PC-3 (cell line): Measurements from ENCODE around the gene GP9. TPM values are rescaled to one million over a fixed set of nuclear protein-coding genes. Genes with fewer than 3 reads are reported as not detected.

ENCODE experiments used
- ATAC-seq: fragments of 200-7000 bp; cut with Tn5 transposase; 2 replicates; pipeline ENCODE4 v1.9.1; 2020; ENCODE audit warnings: mild to moderate bottlenecking, moderate library complexity
- BruUV-seq: library from RNA; stranded (reverse); fragments of 400-500 nt; replicated peaks from 2 replicates; lab custom pipeline; 2021; lab: Mats Ljungman, UMichigan
- CTCF ChIA-PET: fragments of 300-600 bp; sonication (Branson Sonifier 250); formaldehyde crosslinking; loops from one replicate; lab custom pipeline; 2022; ENCODE audit warnings: antibody characterized with exemption; lab: Charles Lee
- POLR2A ChIA-PET: fragments of 300-600 bp; sonication (Branson Sonifier 250); formaldehyde crosslinking; loops from one replicate; lab custom pipeline; 2022; ENCODE audit warnings: antibody characterized with exemption; ENCODE audit not compliant: unreplicated experiment; lab: Charles Lee
- DNase-seq: peaks from one replicate; pipeline ENCODE4 v3.0.0-alpha.2; 2015
- H2AFZ ChIP-seq: fragments of 300-600 bp; sonication (generic); 2 replicates; pipeline ENCODE4 v1.6.0; 2016; ENCODE audit warnings: antibody characterized with exemption, low read length
- H3F3A ChIP-seq: fragments of 300-600 bp; sonication (generic); one replicate; pipeline ENCODE4 v1.6.0; 2017; ENCODE audit warnings: antibody characterized with exemption, low read length, control low read depth, mild to moderate bottlenecking; ENCODE audit not compliant: unreplicated experiment
- H3K27ac ChIP-seq: fragments of 300-600 bp; sonication (generic); 2 replicates; pipeline ENCODE4 v1.5.1; 2016; ENCODE audit warnings: mild to moderate bottlenecking, low read length
- H3K27me3 ChIP-seq: fragments of 300-600 bp; sonication (generic); 2 replicates; pipeline ENCODE4 v1.6.1; 2016; ENCODE audit warnings: low read length, mixed read lengths
- H3K36me3 ChIP-seq: fragments of 300-600 bp; sonication (generic); 2 replicates; pipeline ENCODE4 v1.6.1; 2016; ENCODE audit warnings: low read depth, mixed run types, low read length, mixed read lengths
- H3K4me1 ChIP-seq: fragments of 300-600 bp; sonication (generic); 2 replicates; pipeline ENCODE4 v1.5.1; 2016; ENCODE audit warnings: low read length; ENCODE audit not compliant: insufficient read depth
- H3K4me2 ChIP-seq: fragments of 300-600 bp; sonication (generic); 2 replicates; pipeline ENCODE4 v1.6.0; 2016; ENCODE audit warnings: low read length
- H3K4me3 ChIP-seq: fragments of 300-600 bp; sonication (generic); 2 replicates; pipeline ENCODE4 v1.5.1; 2016; ENCODE audit warnings: mild to moderate bottlenecking, low read length, mixed read lengths
- H3K79me2 ChIP-seq: fragments of 300-600 bp; sonication (generic); 2 replicates; pipeline ENCODE4 v1.6.1; 2017; ENCODE audit warnings: low read length, mixed read lengths
- H3K9ac ChIP-seq: fragments of 300-600 bp; sonication (generic); 2 replicates; pipeline ENCODE4 v1.6.0; 2016; ENCODE audit warnings: mild to moderate bottlenecking, low read length
- H3K9me2 ChIP-seq: fragments of 300-600 bp; sonication (generic); replicated peaks from 2 replicates; pipeline ENCODE4 v1.6.1; 2016; ENCODE audit warnings: mixed run types, low read length, mixed read lengths
- H3K9me3 ChIP-seq: fragments of 300-600 bp; sonication (generic); 2 replicates; pipeline ENCODE4 v1.6.1; 2016; ENCODE audit warnings: low read length, mixed read lengths
- H4K20me1 ChIP-seq: fragments of 300-600 bp; sonication (generic); 2 replicates; pipeline ENCODE4 v1.6.1; 2016; ENCODE audit warnings: low read length, mixed read lengths
- CTCF ChIP-seq: fragments of 300-600 bp; sonication (generic); conservative IDR thresholded peaks from 2 replicates; pipeline ENCODE4 v1.5.1; 2017; ENCODE audit warnings: antibody characterized with exemption, low read depth, mild to moderate bottlenecking, low read length
- EZH2 ChIP-seq: fragments of 300-600 bp; sonication (generic); IDR thresholded peaks from one replicate; pipeline ENCODE4 v1.6.1; 2017; ENCODE audit warnings: antibody characterized with exemption, mild to moderate bottlenecking, low read length; ENCODE audit not compliant: unreplicated experiment
- EZH2phosphoT487 ChIP-seq: fragments of 300-600 bp; sonication (generic); IDR thresholded peaks from 2 replicates; pipeline ENCODE4 v1.6.1; 2018; ENCODE audit warnings: mild to moderate bottlenecking, antibody characterized with exemption, low read length, borderline replicate concordance
- intact Hi-C: fragments of 100-400 bp; cut with micrococcal nuclease; formaldehyde crosslinking; loops from 2 replicates; pipeline ENCODE4 v1.9.0; 2023
- total RNA-seq: library from RNA; depleted of rRNA; stranded (reverse); fragments of >200 nt; gene quantifications from 2 replicates; pipeline ENCODE4 v1.2.3, GENCODE V29; 2014

The GP9 gene
- total RNA-seq, 1 experiment from 2014 or later = not detected

- Histone ChIP-seq H3K36me3 (no peaks in the 10 kb centered on the region), H3K4me1 (peaks cover 1% of the 10 kb centered on the region), H3K27ac (no peak overlapping the region), H3K9ac (no peak overlapping the region), H3K9me3 (no peaks in the 10 kb centered on the region), H4K20me1 (no peaks in the 10 kb centered on the region), H3F3A (no peaks in the 10 kb centered on the region), H3K4me2 (no peak overlapping the region), H2AFZ (no peak overlapping the region), H3K27me3 (no peaks in the 10 kb centered on the region), H3K9me2 (no peaks in the 10 kb centered on the region), H3K4me3 (no peak overlapping the region), H3K79me2 (no peaks in the 10 kb centered on the region)
- ATAC-seq (no peak), DNase-seq (no peak)
- ChIA-PET CTCF (no interaction called here), POLR2A (no interaction called here)
- TF ChIP-seq CTCF (no peak), EZH2phosphoT487 (no peak), EZH2 (no peak)
- no TSS peak for BruUV-seq
- intact Hi-C loops = loop anchor here (5.0 kb wide), 1 partner anchor 49 kb away; no protein-coding TSS in a partner anchor
Measured at GRCh38 chr3:129021140-129021551, 39.4 kb upstream of the GP9 start.

- Histone ChIP-seq H3K4me2 (no peak overlapping the region), H3K27me3 (no peaks in the 10 kb centered on the region), H3K4me1 (peaks cover 5% of the 10 kb centered on the region; the same call in 1 of the 2 replicates), H2AFZ (no peak overlapping the region), H3K79me2 (no peaks in the 10 kb centered on the region), H3K4me3 (no peak overlapping the region), H4K20me1 (no peaks in the 10 kb centered on the region), H3K27ac (no peak overlapping the region), H3K9ac (no peak overlapping the region), H3K36me3 (no peaks in the 10 kb centered on the region), H3K9me2 (no peaks in the 10 kb centered on the region), H3F3A (no peaks in the 10 kb centered on the region), H3K9me3 (no peaks in the 10 kb centered on the region)
- DNase-seq = no peak
- ChIA-PET POLR2A (no interaction called here), CTCF (no interaction called here)
- TF ChIP-seq EZH2 (no peak), CTCF (no peak), EZH2phosphoT487 (no peak)
- no peak for ATAC-seq
- intact Hi-C loops = loop anchor here (5.0 kb wide), 1 partner anchor 50 kb away; no protein-coding TSS in a partner anchor
- no TSS peak for BruUV-seq
Measured at GRCh38 chr3:129022114-129023007, 38.2 kb upstream of the GP9 start.

- ATAC-seq (no peak), DNase-seq (no peak)
- H3K9ac ChIP-seq = no peak overlapping the region
- intact Hi-C loops = loop anchor here (5.0 kb wide), 1 partner anchor 51 kb away; no protein-coding TSS in a partner anchor
- no peaks in the 10 kb centered on the region for H3K79me2 ChIP-seq
- CTCF ChIA-PET = no interaction called here
- H3K9me3 ChIP-seq = no peaks in the 10 kb centered on the region
- H3K4me3 ChIP-seq = no peak overlapping the region
- no peak overlapping the region for H3K4me2 ChIP-seq
- H3K27me3 ChIP-seq = no peaks in the 10 kb centered on the region
- peaks cover 5% of the 10 kb centered on the region; the same call in 1 of the 2 replicates for H3K4me1 ChIP-seq
- no peaks in the 10 kb centered on the region for H3K36me3 ChIP-seq
- H3F3A ChIP-seq = no peaks in the 10 kb centered on the region
- no peaks in the 10 kb centered on the region for H3K9me2 ChIP-seq
- POLR2A ChIA-PET = no interaction called here
- no peak for TF ChIP-seq EZH2
- no peak for TF ChIP-seq EZH2phosphoT487
- no peak for TF ChIP-seq CTCF
- H2AFZ ChIP-seq = no peak overlapping the region
- H3K27ac ChIP-seq = no peak overlapping the region
- no peaks in the 10 kb centered on the region for H4K20me1 ChIP-seq
- BruUV-seq = no TSS peak
Measured at GRCh38 chr3:129023008-129023358, 37.6 kb upstream of the GP9 start.
